K562 (cell line): Measurements from ENCODE around the gene TICAM1. TPM values are rescaled to one million over a fixed set of nuclear protein-coding genes. Genes with fewer than 3 reads are reported as not detected.

ENCODE experiments used
- ATF2 ChIP-seq: sonication (generic); formaldehyde crosslinking; IDR thresholded peaks from 2 replicates; pipeline ENCODE4 v1.8.1; 2022; ENCODE audit warnings: missing genetic modification reagents
- BDP1 ChIP-seq: IDR thresholded peaks from 3 replicates; pipeline ENCODE4 v1.6.1; 2011; ENCODE audit not compliant: insufficient read length, insufficient read depth
- CBFB ChIP-seq: sonication (generic); formaldehyde crosslinking; IDR thresholded peaks from 2 replicates; pipeline ENCODE4 v1.4.0; 2020; ENCODE audit warnings: mild to moderate bottlenecking, missing genetic modification reagents
- CBX1 ChIP-seq: sonication (generic); IDR thresholded peaks from 2 replicates; pipeline ENCODE4 v1.6.1; 2016; ENCODE audit warnings: antibody characterized with exemption, low read depth, mild to moderate bottlenecking
- CTBP1 ChIP-seq: fragments of 450-650 bp; IDR thresholded peaks from 2 replicates; pipeline ENCODE4 v1.6.1; 2016; ENCODE audit warnings: borderline replicate concordance
- EGR1 ChIP-seq: fragments of 450-650 bp; conservative IDR thresholded peaks from 2 replicates; pipeline ENCODE4 v1.6.1; 2017; ENCODE audit warnings: mild to moderate bottlenecking
- EHMT2 ChIP-seq: fragments of 450-650 bp; IDR thresholded peaks from 2 replicates; pipeline ENCODE4 v1.6.1; 2018; ENCODE audit warnings: antibody characterized with exemption
- GATA2 ChIP-seq: sonication (generic); formaldehyde crosslinking; IDR thresholded peaks from 2 replicates; pipeline ENCODE4 v1.4.0; 2020; ENCODE audit warnings: mild to moderate bottlenecking, missing genetic modification reagents
- HDAC6 ChIP-seq: IDR thresholded peaks from 2 replicates; pipeline ENCODE4 v1.6.1; 2012; ENCODE audit warnings: low read depth, mild to moderate bottlenecking, control low read depth, inconsistent platforms, low read length, moderate library complexity
- HNRNPLL ChIP-seq: fragments of 200-400 bp; formaldehyde crosslinking; IDR thresholded peaks from 2 replicates; pipeline ENCODE4 v1.6.1; 2017; ENCODE audit warnings: low read length, low read depth, mild to moderate bottlenecking; ENCODE audit not compliant: poor library complexity, severe bottlenecking
- ILF3 ChIP-seq: fragments of 450-650 bp; IDR thresholded peaks from 2 replicates; pipeline ENCODE4 v1.6.1; 2018; ENCODE audit warnings: antibody characterized with exemption, mild to moderate bottlenecking, moderate library complexity, borderline replicate concordance
- LEF1 ChIP-seq: fragments of 450-650 bp; IDR thresholded peaks from 2 replicates; pipeline ENCODE4 v1.6.1; 2016; ENCODE audit warnings: mild to moderate bottlenecking
- MITF ChIP-seq: IDR thresholded peaks from 2 replicates; pipeline ENCODE4 v1.6.1; 2014; ENCODE audit warnings: antibody characterized with exemption
- NR2C2 ChIP-seq, 2 experiments: fragments of 200-800 bp in 1 of 2; sonication (Bioruptor generic) in 1 of 2; sonication (generic) in 1 of 2; formaldehyde crosslinking in 1 of 2; IDR thresholded peaks; 2 replicates each; pipeline versions ENCODE4 v1.6.1 to v1.8.0; 2016 to 2022; ENCODE audit warnings: mild to moderate bottlenecking in 1 of 2, missing compliant biosample characterization in 1 of 2, missing genetic modification characterization in 1 of 2, missing genetic modification reagents in 1 of 2
- POLR2H ChIP-seq: IDR thresholded peaks from 2 replicates; pipeline ENCODE4 v1.6.1; 2016; ENCODE audit warnings: missing genetic modification characterization, low read depth, mild to moderate bottlenecking, control low read depth, missing compliant biosample characterization, moderate library complexity
- SNAPC5 ChIP-seq: fragments of 250-450 bp; sonication (Bioruptor Pico); IDR thresholded peaks from 2 replicates; pipeline ENCODE4 v1.8.0; 2021; ENCODE audit warnings: moderate library complexity, mild to moderate bottlenecking, inconsistent platforms
- TBL1XR1 ChIP-seq, 2 experiments: IDR thresholded peaks; 2 replicates each; pipeline ENCODE4 v1.6.1; 2012; ENCODE audit warnings: improper control_type of control experiment in 2 of 2, low read length in 2 of 2, mild to moderate bottlenecking in 1 of 2
- TCF7L2 ChIP-seq: fragments of 150-350 bp; IDR thresholded peaks from 2 replicates; pipeline ENCODE4 v1.6.1; 2016; ENCODE audit warnings: low read depth, mild to moderate bottlenecking, low read length, moderate library complexity
- THRA ChIP-seq: fragments of 450-650 bp; IDR thresholded peaks from 2 replicates; pipeline ENCODE4 v1.6.1; 2017; ENCODE audit warnings: mild to moderate bottlenecking, moderate library complexity
- ZBTB33 ChIP-seq: sonication (generic); formaldehyde crosslinking; IDR thresholded peaks from 2 replicates; pipeline ENCODE4 v1.8.1; 2023; ENCODE audit warnings: mild to moderate bottlenecking, missing genetic modification reagents
- ZNF445 ChIP-seq: fragments of 250-450 bp; sonication (Bioruptor Pico); IDR thresholded peaks from 2 replicates; pipeline ENCODE4 v1.4.0; 2020; ENCODE audit warnings: low read depth, mild to moderate bottlenecking, moderate library complexity
- ZNF668 ChIP-seq: fragments of 250-450 bp; sonication (Bioruptor Pico); IDR thresholded peaks from 2 replicates; pipeline ENCODE4 v1.8.0; 2022; ENCODE audit warnings: mild to moderate bottlenecking, inconsistent platforms
- ZNF695 ChIP-seq: fragments of 450-650 bp; formaldehyde crosslinking; IDR thresholded peaks from 2 replicates; pipeline ENCODE4 v1.4.0; 2020; ENCODE audit warnings: mild to moderate bottlenecking, moderate library complexity
- ZNF717 ChIP-seq: fragments of 250-450 bp; sonication (Bioruptor Pico); IDR thresholded peaks from 2 replicates; pipeline ENCODE4 v1.5.0; 2021
- polyA plus RNA-seq, 8 experiments: library from polyadenylated mRNA; depleted of rRNA in 4 of 8; stranded (reverse) in 5 of 8; unstranded in 3 of 8; fragments of >200 nt; fragmentation: Nextera tagmentation in 2 of 8; fragmentation: Illumina TruSeq in 1 of 8; extraction: Ambion mirVana in 2 of 8; extraction: Trizol in 1 of 8; gene quantifications; 2 replicates each; pipeline versions ENCODE4 v1.2.1 to v1.2.3, GENCODE V29; 2011 to 2014; ENCODE audit warnings: inconsistent platforms in 1 of 8, missing spikeins in 1 of 8
- total RNA-seq, 7 experiments: library from RNA; depleted of rRNA in 6 of 7; stranded (reverse); fragments of >200 nt in 6 of 7; fragmentation: Illumina TruSeq in 2 of 7; extraction: Trizol in 2 of 7; gene quantifications; 2 replicates each; pipeline versions ENCODE4 v1.2.1 to v1.2.3, GENCODE V29; 2011 to 2021; ENCODE audit warnings: low replicate concordance in 1 of 7

The TICAM1 gene
- total and polyA plus RNA-seq, 9 of the 15 experiments (the other 6 are each of a cell fraction or from before 2014, with no cell fraction given) = 0.07 to 11.6 (median 1.5) TPM

- no peak for TF ChIP-seq MITF
- no peak for TF ChIP-seq POLR2H (tag)
- TF ChIP-seq ZNF668 (CRISPR knock-in tag) = no peak
- TF ChIP-seq SNAPC5 (CRISPR knock-in tag) = no peak
- no peak for TF ChIP-seq ATF2 (CRISPR knock-in tag)
- no peak for TF ChIP-seq ZNF717 (CRISPR knock-in tag)
- TF ChIP-seq THRA = no peak
- peak; percentile 70; the same call in 1 of the 2 replicates for TF ChIP-seq NR2C2 (CRISPR knock-in tag; IDR thresholded peaks at IDR 0.05)
- TF ChIP-seq NR2C2 (tag; IDR thresholded peaks at IDR 0.05) = peak; percentile 49; the same call in 1 of the 2 replicates
- no peak for TF ChIP-seq CBFB
- peak; percentile 87 for TF ChIP-seq LEF1
- no peak for TF ChIP-seq HDAC6
- no peak for TF ChIP-seq HNRNPLL
- no peak for TF ChIP-seq EHMT2
- TF ChIP-seq CBX1 = peak; percentile 99
- no peak; a peak in 1 of 4 replicates for TF ChIP-seq TBL1XR1 (IDR thresholded peaks at IDR 0.05; ENCODE audit: low read length in 2 of 2)
- TF ChIP-seq TCF7L2 = peak; percentile 31; the same call in 1 of the 2 replicates
- peak; percentile 85 for TF ChIP-seq CTBP1
- TF ChIP-seq ZNF695 (CRISPR knock-in tag) = no peak
- TF ChIP-seq BDP1 = no peak
- TF ChIP-seq EGR1 = peak; percentile 64
- no peak for TF ChIP-seq ILF3
- peak; percentile 59 for TF ChIP-seq ZBTB33 (CRISPR knock-in tag)
- TF ChIP-seq ZNF445 (CRISPR knock-in tag) = no peak
- no peak for TF ChIP-seq GATA2
Measured at GRCh38 chr19:4870025-4870700, 38.7 kb upstream of the TICAM1 start (continued).
